B cell (primary cell): ENCODE data around the gene PHF21A. TPM values are rescaled to one million over a fixed set of nuclear protein-coding genes. Genes with fewer than 3 reads are reported as not detected.

Experiments
- ATAC-seq: fragments of 200-7000 bp; cut with Tn5 transposase; one replicate; pipeline ENCODE4 v1.10.0; 2021; ENCODE audit warnings: low read depth, mild to moderate bottlenecking, moderate number of reproducible peaks, moderate library complexity
- CTCF ChIA-PET: fragments of 350-600 bp; sonication (Branson Sonifier 250); formaldehyde crosslinking; loops from one replicate; lab custom pipeline; 2021; ENCODE audit warnings: antibody characterized with exemption, inconsistent platforms; lab: Charles Lee
- POLR2A ChIA-PET: fragments of 350-600 bp; sonication (Branson Sonifier 250); formaldehyde crosslinking; loops from one replicate; lab custom pipeline; 2021; ENCODE audit warnings: antibody characterized with exemption; lab: Charles Lee
- DNase-seq: peaks from one replicate; pipeline ENCODE4 v3.0.0; 2013
- H2AFZ ChIP-seq: 2 replicates; pipeline ENCODE4 v1.6.1; 2012; ENCODE audit warnings: mild to moderate bottlenecking, low read depth, low read length; ENCODE audit not compliant: insufficient read depth, poor library complexity, severe bottlenecking
- H3K27ac ChIP-seq, 2 donors: 1 replicate in 1 of 2; 2 replicates in 1 of 2; pipeline ENCODE4 v1.5.1; 2012 to 2013; ENCODE audit warnings: low read length in 2 of 2, mild to moderate bottlenecking in 2 of 2, moderate library complexity in 1 of 2
- H3K27me3 ChIP-seq, 4 experiments: fragments of 200-600 bp in 1 of 4; sonication (generic) in 1 of 4; replicated peaks in 1 of 4; 1 replicate in 2 of 4; 2 replicates in 2 of 4; pipeline versions ENCODE4 v1.6.1 to v1.7.0; 2013 to 2016; ENCODE audit warnings: low read length in 3 of 4, mild to moderate bottlenecking in 2 of 4, mixed read lengths in 1 of 4, moderate library complexity in 1 of 4; ENCODE audit not compliant: insufficient read depth in 4 of 4, control insufficient read depth in 3 of 4; ENCODE audit errors: control extremely low read depth in 1 of 4
- H3K36me3 ChIP-seq, 2 experiments: replicated peaks in 1 of 2; 1 replicate in 1 of 2; 2 replicates in 1 of 2; pipeline versions ENCODE4 v1.6.1 to v1.7.1; 2013; ENCODE audit warnings: low read length in 1 of 2; ENCODE audit not compliant: insufficient read depth in 2 of 2, control insufficient read depth in 1 of 2; ENCODE audit errors: control extremely low read depth in 1 of 2, extremely low read depth in 1 of 2
- H3K4me1 ChIP-seq, 2 donors: fragments of 200-600 bp in 1 of 2; sonication (generic) in 1 of 2; 1 replicate in 1 of 2; 2 replicates in 1 of 2; pipeline versions ENCODE4 v1.5.1 to v1.6.1; 2013 to 2017; ENCODE audit warnings: low read length in 2 of 2; ENCODE audit not compliant: control insufficient read depth in 2 of 2, insufficient read depth in 2 of 2
- H3K4me2 ChIP-seq: replicated peaks from 2 replicates; pipeline ENCODE3; 2012; ENCODE audit warnings: mild to moderate bottlenecking, low read depth, low read length; ENCODE audit not compliant: poor library complexity, severe bottlenecking
- H3K4me3 ChIP-seq, 5 experiments: fragments of 200-600 bp in 1 of 5; sonication (generic) in 1 of 5; 1 replicate in 3 of 5; 2 replicates in 2 of 5; pipeline versions ENCODE4 v1.5.1 to v1.7.0; 2011 to 2016; ENCODE audit warnings: low read length in 4 of 5, mild to moderate bottlenecking in 4 of 5, low read depth in 2 of 5, control low read depth in 1 of 5, moderate library complexity in 1 of 5; ENCODE audit not compliant: insufficient read depth in 1 of 5; ENCODE audit errors: control extremely low read depth in 1 of 5, extremely low read depth in 1 of 5
- H3K79me2 ChIP-seq: fragments of 200-600 bp; sonication (generic); one replicate; pipeline ENCODE4 v1.6.0; 2016; ENCODE audit warnings: low read length; ENCODE audit not compliant: control insufficient read depth, insufficient read depth
- H3K9ac ChIP-seq: fragments of 200-600 bp; sonication (generic); 2 replicates; pipeline ENCODE4 v1.6.1; 2017; ENCODE audit warnings: mild to moderate bottlenecking, low read length, moderate library complexity
- H3K9me3 ChIP-seq, 3 donors: one replicate each; pipeline versions ENCODE4 v1.6.1 to v1.7.1; 2013; ENCODE audit warnings: low read length in 2 of 3; ENCODE audit not compliant: control insufficient read depth in 2 of 3, insufficient read depth in 1 of 3; ENCODE audit errors: control extremely low read depth in 1 of 3
- H4K20me1 ChIP-seq: 2 replicates; pipeline ENCODE4 v1.6.0; 2012; ENCODE audit warnings: mild to moderate bottlenecking, low read length; ENCODE audit not compliant: insufficient read depth, control insufficient read depth, poor library complexity, severe bottlenecking
- H3K27ac Mint-ChIP-seq: one replicate; pipeline ENCODE4 v1.8.0; 2021; ENCODE audit warnings: mixed read lengths
- H3K27me3 Mint-ChIP-seq: one replicate; pipeline ENCODE4 v1.8.0; 2021; ENCODE audit warnings: mixed read lengths
- H3K4me1 Mint-ChIP-seq: one replicate; pipeline ENCODE4 v1.8.0; 2021; ENCODE audit warnings: mixed read lengths
- H3K4me3 Mint-ChIP-seq: one replicate; pipeline ENCODE4 v1.8.0; 2021; ENCODE audit warnings: mixed read lengths
- H3K9me3 Mint-ChIP-seq: one replicate; pipeline ENCODE4 v1.8.0; 2022; ENCODE audit warnings: mixed read lengths; ENCODE audit not compliant: insufficient read depth
- EZH2 ChIP-seq: IDR thresholded peaks from 2 replicates; pipeline ENCODE4 v1.6.1; 2012; ENCODE audit warnings: borderline replicate concordance, low read depth, mild to moderate bottlenecking, moderate library complexity, low read length; ENCODE audit not compliant: insufficient read depth, poor library complexity, severe bottlenecking
- WGBS: methylation state at CpG from one replicate; pipeline ENCODE4 v1.1.5; 2013; ENCODE audit warnings: missing lambda C conversion rate; ENCODE audit not compliant: insufficient coverage; 5-methylcytosine and 5-hydroxymethylcytosine counted together
- intact Hi-C: fragments of 100-400 bp; cut with micrococcal nuclease; formaldehyde crosslinking; loops from one replicate; pipeline ENCODE4 v1.10.0; 2022
- polyA plus RNA-seq: library from polyadenylated mRNA; depleted of rRNA; stranded (reverse); fragments of >200 nt; gene quantifications from 2 replicates; pipeline ENCODE4 v1.2.3, GENCODE V29; 2012
- total RNA-seq, 2 donors: library from RNA; stranded (reverse); fragments of 120-200 nt in 1 of 2; gene quantifications; 1 replicate in 1 of 2; 2 replicates in 1 of 2; pipeline versions ENCODE4 v1.2.3 to v1.2.4, GENCODE V29; 2013 to 2022
- TF ChIP-seq, protein P1 (sequence below): fragments of 200-600 bp; IDR thresholded peaks from one replicate; pipeline ENCODE4 v1.8.0; 2022; ENCODE audit warnings: antibody characterized with exemption, mild to moderate bottlenecking

PHF21A gene
- total and polyA plus RNA-seq, 2 donors (not counting 1 experiment from before 2014, with no cell fraction given), result 41.9 to 103 TPM

DNA sequence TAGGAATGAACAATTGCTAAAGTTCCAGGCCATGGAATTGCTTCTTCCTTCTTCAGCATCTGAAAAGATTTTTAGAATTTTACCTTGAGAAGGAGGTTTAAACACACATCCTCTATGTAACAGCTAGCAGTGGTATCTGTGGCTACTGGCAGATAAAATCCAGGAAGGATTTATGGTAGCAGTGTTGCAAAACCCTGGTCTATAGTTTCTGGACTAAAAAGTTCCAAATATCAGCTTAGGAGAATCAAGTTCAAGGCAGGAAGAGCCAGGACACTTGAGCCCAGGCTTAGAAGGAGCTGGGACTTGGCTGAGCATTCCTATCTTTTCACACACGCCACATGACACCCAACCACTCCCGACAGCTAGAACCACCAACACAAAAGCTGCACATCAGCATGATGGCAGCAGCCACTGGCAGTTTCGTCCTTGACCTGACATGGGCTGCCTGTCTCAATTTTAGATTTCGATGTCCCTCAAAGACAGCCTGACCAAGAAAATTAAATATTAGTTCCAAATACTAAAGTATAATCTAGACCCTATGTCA lies 184.7 kb downstream of the PHF21A start:
- Histone ChIP-seq H3K79me2 (peaks cover 57% of the 10 kb centered on the region), H3K36me3 (peaks cover 0 to 12% of the 10 kb centered on the region in 2 experiments), H3K27me3 (no peaks in the 10 kb centered on the region), H3K4me3 (no peak overlapping the region), H2AFZ (no peak overlapping the region), H3K27ac (peak overlapping the region; percentile 26 to 92), H3K4me1 (peaks cover 67 to 68% of the 10 kb centered on the region in 2 donors), H4K20me1 (peaks cover 9% of the 10 kb centered on the region), H3K9ac (no peak overlapping the region), H3K4me2 (peak overlapping the region; percentile 91), H3K9me3 (no peaks in the 10 kb centered on the region)
- no peak for DNase-seq
- CTCF ChIA-PET, result interaction anchor here (0.8 to 11.4 kb wide), 4 partner anchors 9 to 29 kb away, joined by 3 to 98 read pairs (median 4); partner anchors contain the start of genes LARGE2 and PEX16
- Mint-ChIP-seq H3K4me1 (peaks cover 81% of the 10 kb centered on the region), H3K9me3 (no peaks in the 10 kb centered on the region), H3K27ac (peak overlapping the region; percentile 82), H3K27me3 (no peaks in the 10 kb centered on the region), H3K4me3 (peak overlapping the region; percentile 60)
- intact Hi-C loops, result loop anchor here (10.0 kb wide), 1 partner anchor 1618 kb away; the partner anchor contains the start of gene CELF1
- 97% methylated on average over 3 of the region's 4 CpGs for WGBS
- TF ChIP-seq, protein P1, sequence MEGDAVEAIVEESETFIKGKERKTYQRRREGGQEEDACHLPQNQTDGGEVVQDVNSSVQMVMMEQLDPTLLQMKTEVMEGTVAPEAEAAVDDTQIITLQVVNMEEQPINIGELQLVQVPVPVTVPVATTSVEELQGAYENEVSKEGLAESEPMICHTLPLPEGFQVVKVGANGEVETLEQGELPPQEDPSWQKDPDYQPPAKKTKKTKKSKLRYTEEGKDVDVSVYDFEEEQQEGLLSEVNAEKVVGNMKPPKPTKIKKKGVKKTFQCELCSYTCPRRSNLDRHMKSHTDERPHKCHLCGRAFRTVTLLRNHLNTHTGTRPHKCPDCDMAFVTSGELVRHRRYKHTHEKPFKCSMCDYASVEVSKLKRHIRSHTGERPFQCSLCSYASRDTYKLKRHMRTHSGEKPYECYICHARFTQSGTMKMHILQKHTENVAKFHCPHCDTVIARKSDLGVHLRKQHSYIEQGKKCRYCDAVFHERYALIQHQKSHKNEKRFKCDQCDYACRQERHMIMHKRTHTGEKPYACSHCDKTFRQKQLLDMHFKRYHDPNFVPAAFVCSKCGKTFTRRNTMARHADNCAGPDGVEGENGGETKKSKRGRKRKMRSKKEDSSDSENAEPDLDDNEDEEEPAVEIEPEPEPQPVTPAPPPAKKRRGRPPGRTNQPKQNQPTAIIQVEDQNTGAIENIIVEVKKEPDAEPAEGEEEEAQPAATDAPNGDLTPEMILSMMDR, result no peak
- no peak for TF ChIP-seq EZH2
- no peak for ATAC-seq
- POLR2A ChIA-PET, result interaction anchor here (10.9 kb wide), 1 partner anchor 16 kb away, joined by 162 read pairs; the partner anchor contains the start of genes LARGE2 and PEX16
